Ascending aorta (tissue), 2 donors: ENCODE data around the gene ZNF48. TPM values are rescaled to one million over a fixed set of nuclear protein-coding genes. Genes with fewer than 3 reads are reported as not detected.

Experiments used
- DNase-seq, 2 donors: peaks; one replicate each; pipeline ENCODE4 v3.0.0-alpha.2; 2019; ENCODE audit warnings: low spot score in 2 of 2
- H3K27ac ChIP-seq, 2 donors: fragments of 200-600 bp; sonication (generic); one replicate each; pipeline ENCODE4 v1.5.1; 2016 to 2017; ENCODE audit warnings: mild to moderate bottlenecking in 1 of 2
- H3K27me3 ChIP-seq: fragments of 200-600 bp; sonication (generic); one replicate; pipeline ENCODE4 v1.5.1; 2017
- H3K36me3 ChIP-seq, 2 donors: fragments of 200-600 bp; sonication (generic); one replicate each; pipeline ENCODE4 v1.5.1; 2016
- H3K4me1 ChIP-seq, 2 donors: fragments of 200-600 bp; sonication (generic); one replicate each; pipeline ENCODE4 v1.5.1; 2016 to 2017; ENCODE audit warnings: mild to moderate bottlenecking in 1 of 2
- H3K4me3 ChIP-seq, 2 donors: fragments of 200-600 bp; sonication (generic); one replicate each; pipeline ENCODE4 v1.5.1; 2016 to 2017; ENCODE audit warnings: mild to moderate bottlenecking in 1 of 2
- H3K9me3 ChIP-seq, 2 donors: fragments of 200-600 bp; sonication (generic); one replicate each; pipeline ENCODE4 v1.5.1; 2016
- intact Hi-C: fragments of 100-400 bp; cut with DNase I; formaldehyde crosslinking; loops from one replicate; pipeline ENCODE4 v1.15.1; 2023
- total RNA-seq: library from RNA; depleted of rRNA; stranded (reverse); fragments of >200 nt; gene quantifications from one replicate; pipeline ENCODE4 v1.1.0, GENCODE V29; 2016
- TF ChIP-seq, protein P1 (sequence below), 3 experiments: fragments of 200-600 bp in 2 of 3; fragments of 450-650 bp in 1 of 3; sonication (generic) in 2 of 3; IDR thresholded peaks; one replicate each; pipeline ENCODE4 v1.5.1; 2016 to 2019; ENCODE audit warnings: antibody characterized with exemption in 3 of 3, mild to moderate bottlenecking in 1 of 3, moderate library complexity in 1 of 3

The ZNF48 gene
- total RNA-seq, 1 donor from 2014 or later = 25.1 TPM

GRCh38 chr16:30444231-30445148 is 49.3 kb downstream of the ZNF48 start:
- no peaks in the 10 kb centered on the region for H3K27me3 ChIP-seq
- DNase-seq = no peak
- peak overlapping the region; percentile 79 to 97 for H3K4me3 ChIP-seq
- H3K27ac ChIP-seq = peak overlapping the region; percentile 92 to 97
- peaks cover 0 to 4% of the 10 kb centered on the region in 2 donors for H3K36me3 ChIP-seq
- TF ChIP-seq, protein P1, sequence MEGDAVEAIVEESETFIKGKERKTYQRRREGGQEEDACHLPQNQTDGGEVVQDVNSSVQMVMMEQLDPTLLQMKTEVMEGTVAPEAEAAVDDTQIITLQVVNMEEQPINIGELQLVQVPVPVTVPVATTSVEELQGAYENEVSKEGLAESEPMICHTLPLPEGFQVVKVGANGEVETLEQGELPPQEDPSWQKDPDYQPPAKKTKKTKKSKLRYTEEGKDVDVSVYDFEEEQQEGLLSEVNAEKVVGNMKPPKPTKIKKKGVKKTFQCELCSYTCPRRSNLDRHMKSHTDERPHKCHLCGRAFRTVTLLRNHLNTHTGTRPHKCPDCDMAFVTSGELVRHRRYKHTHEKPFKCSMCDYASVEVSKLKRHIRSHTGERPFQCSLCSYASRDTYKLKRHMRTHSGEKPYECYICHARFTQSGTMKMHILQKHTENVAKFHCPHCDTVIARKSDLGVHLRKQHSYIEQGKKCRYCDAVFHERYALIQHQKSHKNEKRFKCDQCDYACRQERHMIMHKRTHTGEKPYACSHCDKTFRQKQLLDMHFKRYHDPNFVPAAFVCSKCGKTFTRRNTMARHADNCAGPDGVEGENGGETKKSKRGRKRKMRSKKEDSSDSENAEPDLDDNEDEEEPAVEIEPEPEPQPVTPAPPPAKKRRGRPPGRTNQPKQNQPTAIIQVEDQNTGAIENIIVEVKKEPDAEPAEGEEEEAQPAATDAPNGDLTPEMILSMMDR (IDR thresholded peaks at IDR 0.05) = no peak
- no peaks in the 10 kb centered on the region for H3K9me3 ChIP-seq
- peaks cover 5 to 16% of the 10 kb centered on the region in 2 donors for H3K4me1 ChIP-seq
- intact Hi-C loops = loop anchor here (1.0 to 2.0 kb wide), 4 partner anchors 14 to 90 kb away; partner anchors contain the start of genes DCTPP1, ZNF48, ZNF747 and ZNF768

GRCh38 chr16:30445149-30445407 is 49.9 kb downstream of the ZNF48 start:
- peaks cover 5 to 16% of the 10 kb centered on the region in 2 donors for H3K4me1 ChIP-seq
- H3K9me3 ChIP-seq = no peaks in the 10 kb centered on the region
- H3K27me3 ChIP-seq = no peaks in the 10 kb centered on the region
- TF ChIP-seq, protein P1 (IDR thresholded peaks at IDR 0.05) = no peak
- peaks cover 0 to 4% of the 10 kb centered on the region in 2 donors for H3K36me3 ChIP-seq
- intact Hi-C loops = loop anchor here (1.0 to 2.0 kb wide), 4 partner anchors 15 to 90 kb away; partner anchors contain the start of genes DCTPP1, ZNF48, ZNF747 and ZNF768
- H3K27ac ChIP-seq = peak overlapping the region; percentile 92 to 97
- DNase-seq = no peak
- peak overlapping the region; percentile 79 to 97 for H3K4me3 ChIP-seq

GRCh38 chr16:30445408-30446202 is 50.4 kb downstream of the ZNF48 start, which contains the start of gene SEPHS2:
SEPHS2 (minus strand) TSS chr16:30445874; CDS start chr16:30445727, 147 bp downstream.
- TF ChIP-seq, protein P1 (IDR thresholded peaks at IDR 0.05) = peak; percentile 41 to 59 (median 42)

GRCh38 chr16:30446203-30446595 is 51.0 kb downstream of the ZNF48 start:
- Histone ChIP-seq H3K4me1 (peaks cover 5 to 16% of the 10 kb centered on the region in 2 donors), H3K4me3 (peak overlapping the region; percentile 79 to 97), H3K27me3 (no peaks in the 10 kb centered on the region), H3K36me3 (peaks cover 0 to 4% of the 10 kb centered on the region in 2 donors), H3K9me3 (no peaks in the 10 kb centered on the region), H3K27ac (peak overlapping the region; percentile 92 to 97)
- intact Hi-C loops = no loop called here
- TF ChIP-seq, protein P1 (IDR thresholded peaks at IDR 0.05) = no peak
- DNase-seq = no peak

More at GRCh38 chr16:30445408-30446202, 50.4 kb downstream of the ZNF48 start, which contains the start of gene SEPHS2:
- no peaks in the 10 kb centered on the region for H3K27me3 ChIP-seq
- DNase-seq = peak; percentile 99 to 100
- H3K36me3 ChIP-seq = peaks cover 0 to 4% of the 10 kb centered on the region in 2 donors
- intact Hi-C loops = loop anchor here (1.0 to 2.0 kb wide), 4 partner anchors 15 to 89 kb away; partner anchors contain the start of genes DCTPP1, ZNF48, ZNF747 and ZNF768
- H3K4me3 ChIP-seq = peak within 1 kb of the TSS; percentile 79 to 97
- H3K27ac ChIP-seq = peak within 1 kb of the TSS; percentile 92 to 97
- H3K9me3 ChIP-seq = no peaks in the 10 kb centered on the region
- H3K4me1 ChIP-seq = peaks cover 5 to 16% of the 10 kb centered on the region in 2 donors

GRCh38 chr16:30447512-30448226 is 52.4 kb downstream of the ZNF48 start:
- Histone ChIP-seq H3K4me3 (no peak overlapping the region), H3K36me3 (peaks cover 0 to 4% of the 10 kb centered on the region in 2 donors), H3K4me1 (peaks cover 5 to 16% of the 10 kb centered on the region in 2 donors), H3K9me3 (no peaks in the 10 kb centered on the region), H3K27me3 (no peaks in the 10 kb centered on the region), H3K27ac (no peak overlapping the region)
- intact Hi-C loops = no loop called here
- DNase-seq = no peak
- TF ChIP-seq, protein P1 (IDR thresholded peaks at IDR 0.05) = no peak
